WTC11 (cell line): ENCODE data around the gene PDE6B. TPM values are rescaled to one million over a fixed set of nuclear protein-coding genes. Genes with fewer than 3 reads are reported as not detected.

Experiments used
- ATAC-seq: fragments of 200-7000 bp; cut with Tn5 transposase; 2 replicates; pipeline ENCODE4 v1.10.0; 2021; ENCODE audit warnings: mild to moderate bottlenecking, moderate library complexity
- CTCF ChIA-PET: fragments of 300-600 bp; sonication (Branson Sonifier 250); formaldehyde crosslinking; loops from one replicate; lab custom pipeline; 2021; ENCODE audit warnings: antibody characterized with exemption; lab: Charles Lee
- POLR2A ChIA-PET: fragments of 350-600 bp; sonication (Branson Sonifier 250); formaldehyde crosslinking; loops from one replicate; lab custom pipeline; 2021; ENCODE audit warnings: antibody characterized with exemption; lab: Charles Lee
- DNase-seq: peaks from one replicate; pipeline ENCODE4 v3.0.0; 2021; ENCODE audit warnings: low spot score
- H3K27ac Mint-ChIP-seq: 2 replicates; pipeline ENCODE4 v1.8.0; 2021; ENCODE audit warnings: mixed read lengths
- H3K27me3 Mint-ChIP-seq: 2 replicates; pipeline ENCODE4 v1.8.0; 2021; ENCODE audit warnings: low read depth, mild to moderate bottlenecking, moderate library complexity, mixed read lengths
- H3K36me3 Mint-ChIP-seq: 2 replicates; pipeline ENCODE4 v1.8.0; 2021; ENCODE audit warnings: mixed read lengths
- H3K4me1 Mint-ChIP-seq: 2 replicates; pipeline ENCODE4 v1.8.0; 2022; ENCODE audit warnings: mixed read lengths
- H3K4me3 Mint-ChIP-seq: 2 replicates; pipeline ENCODE4 v1.8.0; 2021; ENCODE audit warnings: mild to moderate bottlenecking, moderate library complexity, mixed read lengths
- H3K9me3 Mint-ChIP-seq: 2 replicates; pipeline ENCODE4 v1.8.0; 2021; ENCODE audit warnings: mixed read lengths
- ARID4B ChIP-seq: sonication (generic); formaldehyde crosslinking; IDR thresholded peaks from 2 replicates; pipeline ENCODE4 v1.8.0; 2023; ENCODE audit warnings: missing genetic modification reagents, mild to moderate bottlenecking, borderline replicate concordance
- ATF1 ChIP-seq: sonication (generic); formaldehyde crosslinking; IDR thresholded peaks from 2 replicates; pipeline ENCODE4 v1.8.1; 2023; ENCODE audit warnings: mild to moderate bottlenecking, moderate library complexity, missing genetic modification reagents
- ATF2 ChIP-seq: sonication (generic); formaldehyde crosslinking; IDR thresholded peaks from 2 replicates; pipeline ENCODE4 v1.8.1; 2022; ENCODE audit warnings: low read depth, missing genetic modification reagents, borderline replicate concordance
- ATF3 ChIP-seq: sonication (generic); formaldehyde crosslinking; conservative IDR thresholded peaks from 2 replicates; pipeline ENCODE4 v1.8.1; 2022; ENCODE audit warnings: mild to moderate bottlenecking, missing genetic modification reagents
- CDX4 ChIP-seq: fragments of 250-450 bp; sonication (Bioruptor Pico); IDR thresholded peaks from 2 replicates; pipeline ENCODE4 v1.9.0; 2021; ENCODE audit warnings: moderate library complexity, mild to moderate bottlenecking, inconsistent platforms, borderline replicate concordance
- CREB1 ChIP-seq: sonication (generic); formaldehyde crosslinking; IDR thresholded peaks from 2 replicates; pipeline ENCODE4 v1.8.0; 2023; ENCODE audit warnings: mild to moderate bottlenecking, missing genetic modification reagents
- CREM ChIP-seq: sonication (generic); formaldehyde crosslinking; IDR thresholded peaks from 2 replicates; pipeline ENCODE4 v1.8.1; 2022; ENCODE audit warnings: mild to moderate bottlenecking, missing genetic modification reagents, moderate library complexity
- CTCF ChIP-seq: fragments of 200-600 bp; IDR thresholded peaks from 2 replicates; pipeline ENCODE4 v1.8.0; 2022; ENCODE audit warnings: antibody characterized with exemption
- ELF4 ChIP-seq: sonication (generic); formaldehyde crosslinking; IDR thresholded peaks from 2 replicates; pipeline ENCODE4 v1.8.1; 2022; ENCODE audit warnings: low read depth, mild to moderate bottlenecking, moderate library complexity, missing genetic modification reagents
- ERG ChIP-seq: fragments of 250-450 bp; sonication (Bioruptor Pico); IDR thresholded peaks from 2 replicates; pipeline ENCODE4 v1.8.0; 2021; ENCODE audit warnings: mild to moderate bottlenecking
- ETV6 ChIP-seq: sonication (generic); formaldehyde crosslinking; IDR thresholded peaks from 2 replicates; pipeline ENCODE4 v1.8.1; 2022; ENCODE audit warnings: mild to moderate bottlenecking, missing genetic modification reagents
- GTF2I ChIP-seq: fragments of 250-450 bp; sonication (Bioruptor Pico); conservative IDR thresholded peaks from 2 replicates; pipeline ENCODE4 v1.4.0; 2021; ENCODE audit warnings: mild to moderate bottlenecking
- JAZF1 ChIP-seq: fragments of 250-450 bp; sonication (Bioruptor Pico); IDR thresholded peaks from 2 replicates; pipeline ENCODE4 v1.9.0; 2021; ENCODE audit warnings: moderate library complexity, mild to moderate bottlenecking, inconsistent platforms
- MLX ChIP-seq: sonication (generic); formaldehyde crosslinking; IDR thresholded peaks from 2 replicates; pipeline ENCODE4 v1.8.1; 2023; ENCODE audit warnings: mild to moderate bottlenecking, missing genetic modification reagents, moderate library complexity
- NFYB ChIP-seq: sonication (generic); formaldehyde crosslinking; conservative IDR thresholded peaks from 2 replicates; pipeline ENCODE4 v1.8.0; 2022; ENCODE audit warnings: low read depth, missing genetic modification reagents
- OVOL2 ChIP-seq: fragments of 250-450 bp; sonication (Bioruptor Pico); IDR thresholded peaks from 2 replicates; pipeline ENCODE4 v1.9.0; 2021; ENCODE audit warnings: mild to moderate bottlenecking, borderline replicate concordance
- PRRX2 ChIP-seq: fragments of 250-450 bp; sonication (Bioruptor Pico); IDR thresholded peaks from 2 replicates; pipeline ENCODE4 v1.8.0; 2021; ENCODE audit warnings: mild to moderate bottlenecking
- RORB ChIP-seq: fragments of 250-450 bp; sonication (Bioruptor Pico); IDR thresholded peaks from 2 replicates; pipeline ENCODE4 v1.9.0; 2021; ENCODE audit warnings: mild to moderate bottlenecking
- STAT6 ChIP-seq: sonication (generic); formaldehyde crosslinking; conservative IDR thresholded peaks from 2 replicates; pipeline ENCODE4 v1.8.1; 2023; ENCODE audit warnings: mild to moderate bottlenecking, low read depth, missing genetic modification reagents, moderate library complexity
- ZNF219 ChIP-seq: sonication (generic); formaldehyde crosslinking; IDR thresholded peaks from 2 replicates; pipeline ENCODE4 v1.8.0; 2023; ENCODE audit warnings: missing genetic modification reagents, mild to moderate bottlenecking, borderline replicate concordance
- ZNF263 ChIP-seq: sonication (generic); formaldehyde crosslinking; IDR thresholded peaks from 2 replicates; pipeline ENCODE4 v1.8.1; 2022; ENCODE audit warnings: low read depth, mild to moderate bottlenecking, moderate library complexity, missing genetic modification reagents
- ZNF396 ChIP-seq: fragments of 250-450 bp; sonication (Bioruptor Pico); IDR thresholded peaks from 2 replicates; pipeline ENCODE4 v1.8.0; 2021; ENCODE audit warnings: mild to moderate bottlenecking, moderate library complexity, borderline replicate concordance
- total RNA-seq: library from RNA; stranded (reverse); gene quantifications from 3 replicates; pipeline ENCODE4 v1.2.3, GENCODE V29; 2021

PDE6B gene
- total RNA-seq, 1 experiment from 2014 or later = 7.1 TPM

- TF ChIP-seq OVOL2 (no peak), ARID4B (CRISPR knock-in tag) (no peak), STAT6 (CRISPR knock-in tag) (no peak), ZNF396 (CRISPR knock-in tag) (no peak), ETV6 (CRISPR knock-in tag) (no peak), GTF2I (CRISPR knock-in tag) (no peak), ATF1 (no peak), ATF2 (CRISPR knock-in tag) (no peak), ZNF263 (CRISPR knock-in tag) (no peak)
Measured at GRCh38 chr4:604131-604530, 21.2 kb upstream of the PDE6B start (continued).

GRCh38 chr4:605702-606425 lies 19.5 kb upstream of the PDE6B start:
- peaks cover 4% of the 10 kb centered on the region; the same call in 1 of the 2 replicates for H3K9me3 Mint-ChIP-seq
- H3K27me3 Mint-ChIP-seq = peaks cover 4% of the 10 kb centered on the region; the same call in 1 of the 2 replicates
- POLR2A ChIA-PET = no interaction called here
- DNase-seq (no peak), ATAC-seq (no peak)
- CTCF ChIA-PET = interaction anchor here (0.9 kb wide), 1 partner anchor 68 kb away, joined by 4 read pairs; the partner anchor contains the start of genes ATP5ME and MYL5
- no peaks in the 10 kb centered on the region for H3K36me3 Mint-ChIP-seq
- H3K4me3 Mint-ChIP-seq = no peak overlapping the region
- H3K27ac Mint-ChIP-seq = no peak overlapping the region
- no peaks in the 10 kb centered on the region for H3K4me1 Mint-ChIP-seq
- TF ChIP-seq PRRX2 (CRISPR knock-in tag) (no peak), JAZF1 (CRISPR knock-in tag) (no peak), ZNF219 (CRISPR knock-in tag) (no peak), NFYB (CRISPR knock-in tag) (no peak), ERG (CRISPR knock-in tag) (no peak), RORB (CRISPR knock-in tag) (no peak), CREB1 (CRISPR knock-in tag) (no peak), CTCF (no peak), MLX (CRISPR knock-in tag) (no peak), CREM (CRISPR knock-in tag) (no peak), ATF3 (no peak), ZNF396 (CRISPR knock-in tag) (no peak), CDX4 (CRISPR knock-in tag) (no peak), ELF4 (CRISPR knock-in tag) (no peak)
